Ovary (tissue), 3 donors: ENCODE measurements around the gene FAM217B.

ENCODE experiments used
- EP300 ChIP-seq: sonication (generic); formaldehyde crosslinking; IDR thresholded peaks from one replicate; pipeline ENCODE4 v1.6.1; 2017; ENCODE audit warnings: antibody characterized with exemption
- POLR2A ChIP-seq: fragments of 450-650 bp; IDR thresholded peaks from one replicate; pipeline ENCODE4 v1.6.1; 2017; ENCODE audit warnings: antibody characterized with exemption, mild to moderate bottlenecking, moderate library complexity
- TF ChIP-seq, protein P1 (sequence below), 3 donors: fragments of 450-650 bp in 2 of 3; fragments of 200-600 bp in 1 of 3; IDR thresholded peaks; one replicate each; pipeline versions ENCODE4 v1.5.1 to v1.8.0; 2016 to 2022; ENCODE audit warnings: antibody characterized with exemption in 3 of 3, mild to moderate bottlenecking in 1 of 3
- donor health status: DM: no; HTN: no; CAD: no.

GRCh38 chr20:59911041-59911440 lies 29.1 kb upstream of the FAM217B start:
- TF ChIP-seq, protein P1, sequence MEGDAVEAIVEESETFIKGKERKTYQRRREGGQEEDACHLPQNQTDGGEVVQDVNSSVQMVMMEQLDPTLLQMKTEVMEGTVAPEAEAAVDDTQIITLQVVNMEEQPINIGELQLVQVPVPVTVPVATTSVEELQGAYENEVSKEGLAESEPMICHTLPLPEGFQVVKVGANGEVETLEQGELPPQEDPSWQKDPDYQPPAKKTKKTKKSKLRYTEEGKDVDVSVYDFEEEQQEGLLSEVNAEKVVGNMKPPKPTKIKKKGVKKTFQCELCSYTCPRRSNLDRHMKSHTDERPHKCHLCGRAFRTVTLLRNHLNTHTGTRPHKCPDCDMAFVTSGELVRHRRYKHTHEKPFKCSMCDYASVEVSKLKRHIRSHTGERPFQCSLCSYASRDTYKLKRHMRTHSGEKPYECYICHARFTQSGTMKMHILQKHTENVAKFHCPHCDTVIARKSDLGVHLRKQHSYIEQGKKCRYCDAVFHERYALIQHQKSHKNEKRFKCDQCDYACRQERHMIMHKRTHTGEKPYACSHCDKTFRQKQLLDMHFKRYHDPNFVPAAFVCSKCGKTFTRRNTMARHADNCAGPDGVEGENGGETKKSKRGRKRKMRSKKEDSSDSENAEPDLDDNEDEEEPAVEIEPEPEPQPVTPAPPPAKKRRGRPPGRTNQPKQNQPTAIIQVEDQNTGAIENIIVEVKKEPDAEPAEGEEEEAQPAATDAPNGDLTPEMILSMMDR (IDR thresholded peaks at IDR 0.05): no peak
- TF ChIP-seq EP300 (no peak), POLR2A (no peak)
